HEK293T (cell line): Measurements from ENCODE around the gene ZNF580.

Source experiments
- ARNT ChIP-seq: fragments of 450-650 bp; IDR thresholded peaks from 2 replicates; pipeline ENCODE4 v1.6.1; 2017; ENCODE audit warnings: mild to moderate bottlenecking
- BHLHE40 ChIP-seq: fragments of 450-650 bp; IDR thresholded peaks from 2 replicates; pipeline ENCODE4 v1.6.1; 2016; ENCODE audit warnings: mild to moderate bottlenecking, moderate library complexity, borderline replicate concordance
- ELF4 ChIP-seq: fragments of 450-650 bp; IDR thresholded peaks from 2 replicates; pipeline ENCODE4 v1.6.1; 2017; ENCODE audit warnings: antibody characterized with exemption
- FOXA1 ChIP-seq: fragments of 450-650 bp; IDR thresholded peaks from 2 replicates; pipeline ENCODE4 v1.6.1; 2016; ENCODE audit warnings: mild to moderate bottlenecking
- FOXK2 ChIP-seq: fragments of 450-650 bp; IDR thresholded peaks from 2 replicates; pipeline ENCODE4 v1.6.1; 2016; ENCODE audit warnings: mild to moderate bottlenecking
- FOXM1 ChIP-seq: fragments of 450-650 bp; IDR thresholded peaks from 2 replicates; pipeline ENCODE4 v1.6.1; 2017; ENCODE audit warnings: mild to moderate bottlenecking, borderline replicate concordance
- HDGF ChIP-seq: fragments of 450-650 bp; IDR thresholded peaks from 2 replicates; pipeline ENCODE4 v1.6.1; 2017; ENCODE audit warnings: antibody characterized with exemption, borderline replicate concordance
- NFRKB ChIP-seq: fragments of 450-650 bp; IDR thresholded peaks from 2 replicates; pipeline ENCODE4 v1.6.1; 2016; ENCODE audit warnings: mild to moderate bottlenecking, moderate library complexity
- PKNOX1 ChIP-seq: fragments of 450-650 bp; IDR thresholded peaks from 2 replicates; pipeline ENCODE4 v1.6.1; 2016
- SP1 ChIP-seq: fragments of 450-650 bp; IDR thresholded peaks from 2 replicates; pipeline ENCODE4 v1.6.1; 2017
- SUZ12 ChIP-seq: fragments of 450-650 bp; IDR thresholded peaks from 2 replicates; pipeline ENCODE4 v1.6.1; 2016; ENCODE audit warnings: mild to moderate bottlenecking
- TARDBP ChIP-seq: fragments of 450-650 bp; IDR thresholded peaks from 2 replicates; pipeline ENCODE4 v1.6.1; 2016
- ZNF384 ChIP-seq: fragments of 450-650 bp; IDR thresholded peaks from 2 replicates; pipeline ENCODE4 v1.6.1; 2016

DNA sequence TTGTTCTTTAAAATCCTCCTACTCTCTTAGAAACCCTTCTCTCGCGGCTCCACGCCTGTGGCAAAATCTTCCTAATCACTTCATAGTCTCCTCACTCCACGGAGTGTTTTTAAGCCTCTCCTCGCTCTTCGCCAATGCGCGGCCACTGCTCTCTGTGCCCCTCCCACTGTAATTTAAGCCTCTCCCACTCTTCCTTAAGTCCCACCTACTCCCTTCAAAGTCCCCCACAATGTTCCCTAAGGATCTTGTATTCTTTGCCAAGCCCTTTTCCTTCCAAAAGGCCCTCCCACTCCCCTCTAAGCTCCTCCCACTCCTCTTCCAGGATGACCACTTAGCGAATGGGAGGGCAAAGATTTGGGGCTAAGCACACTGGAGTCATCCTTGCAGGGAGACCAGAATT is 42.8 kb upstream of the ZNF580 start:
- TF ChIP-seq SUZ12: no peak
- no peak for TF ChIP-seq ZNF384
- TF ChIP-seq BHLHE40: no peak
- TF ChIP-seq PKNOX1: no peak
- TF ChIP-seq TARDBP: no peak
- TF ChIP-seq FOXM1: no peak
- no peak for TF ChIP-seq NFRKB
- TF ChIP-seq ARNT: no peak
- TF ChIP-seq SP1: no peak
- no peak for TF ChIP-seq FOXK2
- no peak for TF ChIP-seq ELF4
- TF ChIP-seq FOXA1: no peak
- no peak for TF ChIP-seq HDGF
